H9 (cell line): ENCODE measurements around the gene NCLN. TPM values are rescaled to one million over a fixed set of nuclear protein-coding genes. Genes with fewer than 3 reads are reported as not detected.

Source experiments
- DNase-seq: peaks from one replicate; pipeline ENCODE4 v3.0.0-alpha.2; 2017
- H2AFZ ChIP-seq: one replicate; pipeline ENCODE4 v1.6.1; 2013; ENCODE audit warnings: mild to moderate bottlenecking, low read length, control low read depth, moderate library complexity
- H2AK5ac ChIP-seq: 2 replicates; pipeline ENCODE4 v1.6.1; 2013; ENCODE audit warnings: low read length, control low read depth, mixed read lengths; ENCODE audit not compliant: insufficient read length
- H2BK120ac ChIP-seq: one replicate; pipeline ENCODE4 v1.6.1; 2013; ENCODE audit warnings: low read depth, mild to moderate bottlenecking, low read length, control low read depth, inconsistent platforms; ENCODE audit not compliant: poor library complexity, severe bottlenecking
- H2BK12ac ChIP-seq: 2 replicates; pipeline ENCODE4 v1.6.1; 2013; ENCODE audit warnings: low read length, control low read depth, mixed read lengths, low read depth; ENCODE audit not compliant: insufficient read length
- H2BK15ac ChIP-seq: 2 replicates; pipeline ENCODE4 v1.6.1; 2013; ENCODE audit warnings: low read depth, low read length, control low read depth
- H2BK20ac ChIP-seq: one replicate; pipeline ENCODE4 v1.6.1; 2013; ENCODE audit warnings: low read depth, mild to moderate bottlenecking, low read length, control low read depth, inconsistent platforms; ENCODE audit not compliant: poor library complexity, severe bottlenecking
- H2BK5ac ChIP-seq: 2 replicates; pipeline ENCODE4 v1.6.1; 2013; ENCODE audit warnings: low read length, control low read depth, mixed read lengths; ENCODE audit not compliant: insufficient read length
- H3K14ac ChIP-seq: 2 replicates; pipeline ENCODE4 v1.6.1; 2013; ENCODE audit warnings: low read length, control low read depth; ENCODE audit not compliant: insufficient read depth
- H3K18ac ChIP-seq: 2 replicates; pipeline ENCODE4 v1.6.1; 2013; ENCODE audit warnings: low read depth, mild to moderate bottlenecking, mixed read lengths, low read length, control low read depth; ENCODE audit not compliant: insufficient read length
- H3K23ac ChIP-seq: 2 replicates; pipeline ENCODE4 v1.6.1; 2013; ENCODE audit warnings: low read length, control low read depth, mixed read lengths, low read depth; ENCODE audit not compliant: insufficient read length
- H3K23me2 ChIP-seq: 2 replicates; pipeline ENCODE4 v1.6.1; 2013; ENCODE audit warnings: low read depth, mild to moderate bottlenecking, mixed read lengths, low read length, control low read depth; ENCODE audit not compliant: insufficient read length, poor library complexity, severe bottlenecking
- H3K27ac ChIP-seq: 2 replicates; pipeline ENCODE4 v1.5.1; 2013; ENCODE audit warnings: low read length, control low read depth, mixed read lengths, low read depth; ENCODE audit not compliant: insufficient read length
- H3K27me3 ChIP-seq: 2 replicates; pipeline ENCODE4 v1.6.1; 2013; ENCODE audit warnings: low read length, control low read depth, inconsistent platforms; ENCODE audit not compliant: insufficient read depth
- H3K4ac ChIP-seq: 2 replicates; pipeline ENCODE4 v1.6.1; 2013; ENCODE audit warnings: low read depth, mild to moderate bottlenecking, control low read depth, inconsistent platforms, low read length, moderate library complexity
- H3K4me1 ChIP-seq: 2 replicates; pipeline ENCODE4 v1.6.1; 2013; ENCODE audit warnings: low read length, control low read depth, inconsistent platforms; ENCODE audit not compliant: insufficient read depth
- H3K4me2 ChIP-seq: 2 replicates; pipeline ENCODE4 v1.6.1; 2013; ENCODE audit warnings: low read length, control low read depth, mixed read lengths; ENCODE audit not compliant: insufficient read length, insufficient read depth
- H3K56ac ChIP-seq: 2 replicates; pipeline ENCODE4 v1.6.1; 2013; ENCODE audit warnings: low read depth, mild to moderate bottlenecking, mixed read lengths, low read length, control low read depth; ENCODE audit not compliant: insufficient read length
- H3K79me1 ChIP-seq: 2 replicates; pipeline ENCODE4 v1.6.1; 2013; ENCODE audit warnings: low read depth, mild to moderate bottlenecking, moderate library complexity, low read length, control low read depth, inconsistent platforms; ENCODE audit not compliant: insufficient read depth, poor library complexity, severe bottlenecking
- H3K79me2 ChIP-seq: 2 replicates; pipeline ENCODE4 v1.6.1; 2013; ENCODE audit warnings: low read length, control low read depth, inconsistent platforms; ENCODE audit not compliant: insufficient read depth
- H3K9ac ChIP-seq: 2 replicates; pipeline ENCODE4 v1.6.1; 2013; ENCODE audit warnings: low read length, control low read depth, mixed read lengths; ENCODE audit not compliant: insufficient read length; ENCODE audit errors: extremely low read depth
- H3K9me3 ChIP-seq: one replicate; pipeline ENCODE4 v1.6.1; 2013; ENCODE audit warnings: low read depth, low read length, inconsistent platforms; ENCODE audit not compliant: control insufficient read depth
- H3T11ph ChIP-seq: one replicate; pipeline ENCODE4 v1.6.1; 2013; ENCODE audit warnings: mild to moderate bottlenecking, low read length, control low read depth, inconsistent platforms
- H4K20me1 ChIP-seq: one replicate; pipeline ENCODE4 v1.6.1; 2013; ENCODE audit not compliant: control insufficient read depth, insufficient read length, insufficient read depth
- H4K5ac ChIP-seq: 2 replicates; pipeline ENCODE4 v1.6.1; 2013; ENCODE audit warnings: low read depth, mild to moderate bottlenecking, mixed read lengths, low read length, control low read depth; ENCODE audit not compliant: insufficient read length
- H4K8ac ChIP-seq: replicated peaks from 2 replicates; pipeline ENCODE4 v1.6.1; 2013; ENCODE audit warnings: low read length, control low read depth, mixed read lengths, low read depth; ENCODE audit not compliant: insufficient read length
- H4K91ac ChIP-seq: 2 replicates; pipeline ENCODE4 v1.6.1; 2013; ENCODE audit warnings: low read depth, mild to moderate bottlenecking, moderate library complexity, mixed read lengths, low read length, control low read depth; ENCODE audit not compliant: insufficient read length
- H3K27ac Mint-ChIP-seq, 3 experiments: 2 replicates in 2 of 3; 3 replicates in 1 of 3; pipeline ENCODE4 v1.8.0; 2020 to 2021; ENCODE audit warnings: mixed read lengths in 3 of 3, mild to moderate bottlenecking in 1 of 3, moderate library complexity in 1 of 3
- H3K27me3 Mint-ChIP-seq: 2 replicates; pipeline ENCODE4 v1.8.0; 2021; ENCODE audit warnings: low read depth, mild to moderate bottlenecking, moderate library complexity, mixed read lengths
- H3K36me3 Mint-ChIP-seq, 3 experiments: 2 replicates in 2 of 3; 3 replicates in 1 of 3; pipeline ENCODE4 v1.8.0; 2020 to 2021; ENCODE audit warnings: low read depth in 3 of 3, mixed read lengths in 3 of 3; ENCODE audit not compliant: insufficient read depth in 1 of 3
- H3K4me1 Mint-ChIP-seq, 2 experiments: 2 replicates each; pipeline ENCODE4 v1.8.0; 2020; ENCODE audit warnings: mixed read lengths in 2 of 2
- H3K4me3 Mint-ChIP-seq, 2 experiments: 2 replicates in 1 of 2; 3 replicates in 1 of 2; pipeline ENCODE4 v1.8.0; 2020 to 2021; ENCODE audit warnings: mild to moderate bottlenecking in 2 of 2, mixed read lengths in 2 of 2, moderate library complexity in 1 of 2
- H3K9me3 Mint-ChIP-seq, 2 experiments: 2 replicates in 1 of 2; 3 replicates in 1 of 2; pipeline ENCODE4 v1.8.0; 2020; ENCODE audit warnings: mild to moderate bottlenecking in 2 of 2, mixed read lengths in 2 of 2, moderate library complexity in 1 of 2
- CTCF ChIP-seq: fragments of 200-600 bp; sonication (generic); conservative IDR thresholded peaks from 3 replicates; pipeline ENCODE4 v1.8.0; 2021; ENCODE audit warnings: antibody characterized with exemption, mild to moderate bottlenecking
- WGBS: extraction: QIAGEN DNeasy Blood & Tissue Kit; methylation state at CpG from one replicate; pipeline ENCODE4 v1.1.7; 2013; ENCODE audit warnings: missing lambda C conversion rate, low lambda C conversion rate, mixed read lengths; ENCODE audit not compliant: insufficient read length; ENCODE audit errors: extremely low coverage; 5-methylcytosine and 5-hydroxymethylcytosine counted together
- total RNA-seq: library from RNA; stranded (reverse); gene quantifications from 2 replicates; pipeline ENCODE4 v1.2.1, GENCODE V29; 2021

The NCLN gene
- total RNA-seq, 1 experiment from 2014 or later = 94.8 TPM

GRCh38 chr19:3192228-3192635 lies 6.5 kb downstream of the NCLN start:
- TF ChIP-seq CTCF = no peak
- no peak overlapping the region for H2AFZ ChIP-seq
- no peak overlapping the region for H2BK15ac ChIP-seq
- H3K9me3 Mint-ChIP-seq = no peaks in the 10 kb centered on the region
- H3K4me3 Mint-ChIP-seq = no peak overlapping the region
- no peak overlapping the region for H4K91ac ChIP-seq
- H4K5ac ChIP-seq = no peak overlapping the region
- no peak overlapping the region for H3K4me2 ChIP-seq
- no peak overlapping the region; a peak in 1 of 7 replicates for H3K27ac Mint-ChIP-seq
- peaks cover 22% of the 10 kb centered on the region for H3K79me1 ChIP-seq
- H3K4ac ChIP-seq = no peak overlapping the region
- no peak overlapping the region for H3K14ac ChIP-seq
- peaks cover 5 to 16% of the 10 kb centered on the region in 2 experiments; a peak in 3 of 4 replicates for H3K4me1 Mint-ChIP-seq
- H3K9me3 ChIP-seq = no peaks in the 10 kb centered on the region
- no peak overlapping the region for H3T11ph ChIP-seq
- no peak overlapping the region for H4K8ac ChIP-seq
- H3K56ac ChIP-seq = no peak overlapping the region
- H3K27ac ChIP-seq = no peak overlapping the region
- H2AK5ac ChIP-seq = no peak overlapping the region
- no peak overlapping the region for H3K23ac ChIP-seq
- H2BK5ac ChIP-seq = no peak overlapping the region
- peaks cover 10 to 31% (median 28%) of the 10 kb centered on the region in 3 experiments for H3K36me3 Mint-ChIP-seq
- no peaks in the 10 kb centered on the region for H3K27me3 Mint-ChIP-seq
- WGBS = no CpG with 5 or more reads among the region's 32 CpGs
- H2BK120ac ChIP-seq = no peak overlapping the region
- H3K79me2 ChIP-seq = peaks cover 14% of the 10 kb centered on the region; the same call in 1 of the 2 replicates
- H2BK20ac ChIP-seq = no peak overlapping the region
- H2BK12ac ChIP-seq = no peak overlapping the region
- no peaks in the 10 kb centered on the region for H3K23me2 ChIP-seq
- no peaks in the 10 kb centered on the region for H3K27me3 ChIP-seq
- no peaks in the 10 kb centered on the region for H4K20me1 ChIP-seq
- DNase-seq = no peak
- H3K4me1 ChIP-seq = no peaks in the 10 kb centered on the region
- no peak overlapping the region for H3K18ac ChIP-seq
- no peak overlapping the region for H3K9ac ChIP-seq
